ENCODE measurements around the gene RPS6KA3.

RPS6KA3 gene

DNA sequence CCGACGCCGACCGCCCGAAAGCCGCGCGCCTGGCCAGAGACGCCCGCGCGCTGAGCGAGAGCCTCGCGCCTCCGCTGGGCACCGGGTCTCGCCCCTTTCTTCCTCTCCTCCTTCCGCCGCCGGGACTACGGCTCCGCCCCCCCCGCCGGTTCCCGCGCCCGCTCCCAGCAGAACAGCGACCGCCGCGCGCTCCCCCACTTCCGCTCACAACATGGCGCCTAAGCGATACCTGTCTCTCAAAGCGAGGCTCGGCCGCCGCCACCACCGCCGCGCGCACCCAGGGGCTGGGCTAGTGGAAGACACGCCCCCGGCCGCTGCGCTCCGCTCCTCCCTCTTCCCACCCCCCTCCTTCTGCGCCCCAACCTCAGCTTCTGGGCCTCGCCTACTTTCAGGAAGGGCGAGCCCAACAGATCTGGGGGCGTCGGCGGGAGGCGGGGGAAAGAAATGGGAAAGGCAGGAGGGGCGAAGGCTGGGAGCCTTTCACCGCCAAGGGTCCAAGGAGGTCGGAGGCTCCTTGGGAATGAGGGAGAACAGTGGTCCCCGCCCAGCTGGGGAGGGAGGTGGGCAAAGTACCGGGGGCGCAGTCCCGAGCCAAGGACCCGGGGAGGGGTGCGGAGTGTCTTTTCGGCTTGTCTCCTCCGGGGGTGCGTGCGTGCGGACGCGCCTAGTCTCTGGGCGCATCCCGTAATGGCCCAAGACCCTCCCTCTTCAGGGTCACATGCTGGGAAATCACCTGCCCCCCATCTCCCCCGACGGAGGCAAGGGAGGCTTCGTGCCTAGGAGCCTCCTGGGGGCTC lies at the start of gene RPS6KA3:
TSS of gene RPS6KA3 (minus strand) at position 100 of the 797 bp plus-strand sequence. CDS start 277 bp downstream, outside the sequence.
- peak; percentile 74 to 85 for DNase-seq

DNA sequence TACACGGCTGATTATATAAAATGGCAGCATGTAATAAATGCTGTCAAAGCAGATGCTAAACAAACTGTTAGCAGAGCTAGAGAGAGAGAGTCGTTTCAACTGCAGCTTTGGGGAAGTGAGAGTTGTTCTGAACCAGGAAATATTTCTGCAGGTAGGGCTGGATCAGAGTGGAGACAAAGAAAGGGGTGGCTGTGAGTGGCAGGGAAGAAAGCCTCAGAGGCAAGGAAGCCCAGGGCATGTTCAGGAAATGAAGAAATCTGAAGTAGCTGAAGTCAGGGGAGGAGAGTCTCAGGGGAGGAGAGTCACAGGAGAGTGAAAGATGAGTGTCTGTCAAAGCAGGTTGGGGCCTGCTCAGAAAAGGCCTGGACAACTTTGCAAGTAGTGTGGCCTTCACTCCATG lies 48.4 kb upstream of the RPS6KA3 start:
- DNase-seq, result no peak

DNA sequence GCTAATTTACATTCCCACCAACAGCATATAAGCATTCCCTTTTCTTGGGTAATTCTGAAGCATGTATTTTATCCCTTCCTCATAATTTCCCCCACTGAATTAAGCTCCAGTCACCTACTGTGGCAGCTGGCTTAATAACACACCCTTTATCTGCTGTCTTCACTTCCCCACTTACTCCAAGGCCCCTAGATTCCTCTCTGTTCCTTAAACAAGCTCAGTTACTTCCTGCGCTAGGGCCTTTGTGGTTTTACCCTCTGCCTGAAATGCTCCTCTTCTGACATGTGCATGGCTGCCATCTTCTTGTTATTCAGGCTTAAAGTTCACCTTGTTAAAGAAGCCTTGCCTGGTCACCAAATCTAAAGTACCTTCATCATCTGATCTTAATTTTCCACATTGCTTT lies 47.2 kb upstream of the RPS6KA3 start:
- DNase-seq, result no peak

DNA sequence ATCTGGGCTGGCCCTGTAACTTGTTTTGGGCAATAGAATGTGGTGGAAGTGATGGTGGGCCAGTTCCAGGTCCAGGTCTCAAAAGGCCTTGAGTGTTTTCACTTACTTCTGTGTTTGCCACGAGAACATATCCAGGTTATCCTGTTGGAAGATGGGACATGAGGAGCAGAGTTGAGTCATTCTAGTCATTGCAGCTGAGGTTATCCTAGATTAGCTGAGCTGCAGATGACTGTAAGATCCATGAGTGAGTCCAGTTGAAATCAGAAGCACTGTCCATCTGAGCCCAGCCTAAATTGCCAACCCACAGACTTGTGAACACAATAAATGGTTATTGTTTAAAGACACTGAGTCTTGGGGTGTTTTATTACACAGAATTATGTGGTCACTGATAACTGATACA lies 45.3 kb upstream of the RPS6KA3 start:
- DNase-seq, result no peak

DNA sequence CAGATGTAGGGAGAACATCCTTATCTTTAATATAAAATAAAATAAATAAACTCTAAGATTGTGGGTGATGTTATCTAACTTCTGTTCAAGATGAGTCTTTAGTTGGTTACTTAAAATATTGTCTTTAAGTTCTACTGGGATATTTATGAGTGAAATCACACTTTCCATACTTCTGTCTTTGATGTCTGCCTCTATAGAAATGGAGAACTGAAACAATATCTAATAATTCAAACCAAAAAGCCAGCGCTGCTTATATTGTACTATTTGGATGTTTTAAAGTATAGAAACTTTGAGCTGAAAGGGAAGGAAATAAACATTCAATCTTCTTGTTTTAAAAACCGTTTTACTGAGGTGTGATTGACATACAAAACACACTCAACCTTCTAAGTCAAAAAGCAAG lies 44.8 kb upstream of the RPS6KA3 start:
- no peak for DNase-seq

DNA sequence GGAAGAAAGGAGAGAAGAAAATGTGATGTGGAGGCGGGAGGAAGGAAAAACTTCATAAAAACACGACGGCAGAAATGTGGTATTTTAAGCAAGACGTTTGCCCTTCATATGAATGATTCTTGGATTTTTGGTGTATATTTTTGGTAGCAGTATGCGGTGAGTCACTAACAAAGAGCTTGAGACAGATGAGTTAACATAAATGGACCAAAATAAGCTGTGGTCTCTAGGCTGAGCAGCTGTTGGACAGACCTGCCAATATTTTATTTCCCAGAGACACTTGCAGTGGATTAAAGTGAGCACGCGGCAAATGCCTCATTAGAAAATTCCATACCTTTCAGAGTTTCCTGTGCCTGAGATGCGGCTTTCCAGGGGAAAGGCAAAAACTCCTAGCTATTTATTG lies 43.1 kb upstream of the RPS6KA3 start:
- no peak for DNase-seq

DNA sequence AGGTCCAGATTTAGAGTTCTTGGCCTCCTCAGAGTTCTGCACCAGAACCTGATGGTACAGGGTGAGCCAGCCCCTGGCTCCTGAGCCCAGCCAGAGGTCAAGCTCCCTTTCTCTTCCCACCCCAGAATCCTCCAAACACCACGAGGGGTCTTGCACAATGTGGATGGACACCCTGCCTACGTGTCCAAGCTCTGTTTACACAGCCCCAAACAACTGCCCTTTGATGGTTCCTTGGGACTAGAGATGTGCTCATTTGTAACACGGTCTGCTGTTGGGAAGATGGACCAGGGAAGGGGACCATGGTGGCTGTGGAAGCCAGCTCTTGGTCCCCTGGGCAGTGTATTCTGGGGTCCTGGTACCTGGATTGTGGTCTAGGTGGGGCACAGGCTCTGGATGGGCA lies 40.0 kb upstream of the RPS6KA3 start:
- DNase-seq, result no peak

DNA sequence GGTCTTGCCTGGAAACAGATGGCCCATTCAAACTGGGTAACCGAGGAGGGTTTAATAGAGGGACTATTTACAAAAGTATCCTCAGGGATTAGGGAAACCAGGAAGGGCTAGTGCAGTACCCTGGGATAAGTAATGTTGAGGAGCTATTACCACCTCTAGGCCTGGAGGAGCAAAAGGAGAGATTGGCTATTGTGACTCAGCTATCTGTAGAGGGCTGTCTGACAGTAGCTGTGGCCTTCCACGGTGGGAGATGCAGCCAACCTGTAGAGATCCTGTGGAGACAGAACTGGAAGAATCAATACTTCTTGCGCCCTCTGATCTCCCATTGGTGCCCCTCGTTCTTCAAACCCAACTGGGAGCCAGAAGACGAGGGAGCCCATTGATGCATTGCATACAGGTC lies 34.1 kb upstream of the RPS6KA3 start:
- DNase-seq, result no peak

DNA sequence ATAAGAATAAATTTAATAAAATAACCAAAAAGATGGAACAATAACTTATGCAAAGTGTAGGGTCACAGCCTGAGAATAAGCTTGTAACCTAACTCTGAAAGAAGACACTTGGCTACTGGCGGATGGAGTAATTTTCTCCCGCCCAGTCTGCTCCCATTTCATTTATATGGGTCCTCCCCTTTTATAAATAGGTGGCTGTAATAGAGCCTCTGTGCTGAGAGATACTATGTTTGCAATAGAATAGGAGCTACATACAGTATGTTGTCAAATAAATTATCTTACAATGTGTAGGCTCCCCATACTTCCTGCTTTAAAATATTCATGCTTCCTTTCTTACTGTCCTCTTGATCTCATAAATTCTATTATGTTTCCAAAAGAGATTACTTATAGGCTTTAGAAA lies 28.2 kb upstream of the RPS6KA3 start:
- no peak for DNase-seq

DNA sequence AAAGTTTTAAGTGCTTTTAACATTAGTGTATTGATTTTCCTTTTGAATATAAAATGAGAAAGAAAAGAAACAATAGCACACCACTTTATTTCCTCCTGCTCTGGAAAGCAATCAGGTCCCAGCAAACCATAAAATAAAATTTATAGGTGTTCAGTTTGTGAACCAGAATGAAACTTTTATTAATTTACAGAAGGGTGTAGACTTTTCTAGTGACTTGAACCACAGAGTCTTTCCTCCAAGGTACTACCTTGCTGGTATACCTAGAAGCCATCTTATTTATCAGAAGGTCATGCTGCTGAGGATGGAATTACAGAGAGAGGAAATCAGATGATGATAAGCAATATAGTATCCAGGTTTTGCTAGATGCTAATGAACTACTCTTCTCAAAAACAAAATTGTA lies 27.6 kb upstream of the RPS6KA3 start:
- no peak for DNase-seq

DNA sequence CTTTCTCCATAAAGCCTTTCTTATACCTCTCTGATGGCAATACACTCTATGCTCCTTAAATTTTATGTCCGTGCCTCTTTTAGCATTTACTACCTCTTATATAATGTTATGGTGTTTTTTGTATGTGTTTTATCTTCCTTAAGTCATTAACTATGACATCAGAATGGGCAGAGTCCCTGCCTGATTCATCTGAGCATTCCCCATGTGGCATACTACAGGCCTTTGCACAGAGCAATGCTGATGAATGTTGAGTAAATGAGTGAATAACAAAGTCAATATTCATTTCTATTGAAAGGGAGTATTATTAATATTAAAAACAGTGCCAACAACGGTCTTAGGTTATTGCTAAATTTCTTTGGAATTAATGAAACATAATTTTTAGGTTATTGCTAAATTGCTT lies 18.8 kb upstream of the RPS6KA3 start:
- no peak for DNase-seq

DNA sequence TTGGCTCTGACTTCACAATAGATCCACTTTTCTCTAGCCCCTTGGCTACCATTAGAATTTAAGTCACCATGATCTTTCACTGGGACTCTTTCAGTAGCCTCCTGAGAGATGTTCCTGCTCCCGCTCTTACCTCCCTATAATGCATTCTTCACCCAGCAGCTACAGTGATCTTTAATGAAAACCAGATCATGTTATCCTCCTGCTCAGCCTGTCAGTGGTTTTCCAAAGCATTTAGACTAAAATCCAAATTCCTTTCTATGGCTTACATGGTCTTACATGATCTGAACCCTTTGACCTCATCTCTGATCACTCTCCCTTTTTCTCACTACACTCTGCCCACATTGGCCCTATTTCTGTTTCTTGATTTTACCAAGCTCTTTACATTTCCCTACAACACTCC lies 18.3 kb upstream of the RPS6KA3 start:
- DNase-seq, result no peak

DNA sequence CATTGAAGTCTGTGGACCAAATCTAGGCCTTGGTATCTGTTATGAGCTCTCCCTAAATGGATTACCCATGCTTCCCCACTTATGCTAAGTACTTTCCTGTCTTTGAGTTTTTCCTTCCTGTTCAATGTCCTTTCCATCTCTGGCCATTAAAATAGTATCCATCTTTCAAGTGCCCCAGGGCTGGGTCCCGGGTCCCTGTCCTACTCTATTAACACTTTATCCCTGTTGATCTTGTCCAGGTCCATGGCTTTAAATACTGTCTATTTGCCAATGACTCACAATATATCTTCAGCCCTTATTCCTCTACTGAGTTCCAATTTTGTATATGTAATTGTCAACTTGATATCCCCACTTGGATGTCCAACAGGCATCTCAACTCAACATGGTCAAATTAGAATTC lies 17.7 kb upstream of the RPS6KA3 start:
- no peak for DNase-seq

DNA sequence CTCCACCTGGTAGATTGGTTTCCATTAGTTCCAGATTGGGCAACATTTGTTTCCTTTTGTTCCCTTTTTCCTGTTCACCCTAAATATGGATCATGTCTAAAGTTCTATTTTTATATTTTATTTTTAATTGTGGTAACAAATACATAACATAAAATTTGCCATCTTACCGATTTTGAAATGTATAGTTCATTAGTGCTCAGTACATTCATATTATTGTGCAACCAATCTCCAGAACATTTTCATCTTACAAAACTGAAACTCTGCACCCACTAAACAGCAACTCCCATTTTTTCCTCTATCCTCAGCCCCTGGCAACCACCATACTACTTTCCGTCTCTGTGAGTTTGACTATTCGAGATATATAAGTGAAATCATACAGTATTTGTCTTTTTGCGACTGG lies 14.2 kb upstream of the RPS6KA3 start:
- DNase-seq, result no peak

DNA sequence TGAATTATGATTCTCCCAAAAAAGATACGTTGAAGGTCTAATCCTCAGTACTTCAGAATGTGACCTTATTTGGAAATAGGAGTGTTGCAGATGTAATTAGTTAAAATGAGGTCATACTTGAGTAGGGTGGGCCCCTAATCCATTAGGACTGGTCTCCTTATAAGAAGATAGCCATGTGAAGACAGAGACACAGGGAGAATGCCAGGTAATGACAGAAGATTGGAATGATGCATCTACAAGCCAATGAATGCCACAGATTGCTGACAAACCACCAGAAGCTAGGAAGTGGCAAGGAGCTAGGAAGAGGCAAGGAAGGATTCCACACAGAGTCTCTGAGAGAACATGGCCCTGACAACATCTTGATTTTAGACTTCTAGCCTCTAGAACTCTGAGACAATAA lies 7.4 kb upstream of the RPS6KA3 start:
- DNase-seq, result no peak

DNA sequence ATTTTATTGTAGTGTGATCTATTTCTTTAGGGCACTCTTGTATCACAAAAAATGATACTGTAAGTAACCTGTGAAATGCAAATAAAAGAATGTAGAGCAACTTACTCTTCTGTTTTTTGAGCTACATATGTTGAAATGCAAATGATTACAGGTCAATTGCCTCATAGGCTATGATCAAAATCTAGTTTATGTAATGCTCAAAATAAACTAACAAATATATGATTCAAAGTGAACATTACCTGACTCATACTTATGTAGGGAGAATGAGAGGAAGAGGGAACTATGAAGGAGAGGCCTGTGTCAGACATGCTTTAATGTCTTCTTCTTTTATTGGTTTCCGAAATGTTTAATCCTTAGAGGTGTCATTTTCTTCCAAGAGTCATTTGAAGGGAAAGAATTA lies 5.0 kb upstream of the RPS6KA3 start:
- no peak for DNase-seq

DNA sequence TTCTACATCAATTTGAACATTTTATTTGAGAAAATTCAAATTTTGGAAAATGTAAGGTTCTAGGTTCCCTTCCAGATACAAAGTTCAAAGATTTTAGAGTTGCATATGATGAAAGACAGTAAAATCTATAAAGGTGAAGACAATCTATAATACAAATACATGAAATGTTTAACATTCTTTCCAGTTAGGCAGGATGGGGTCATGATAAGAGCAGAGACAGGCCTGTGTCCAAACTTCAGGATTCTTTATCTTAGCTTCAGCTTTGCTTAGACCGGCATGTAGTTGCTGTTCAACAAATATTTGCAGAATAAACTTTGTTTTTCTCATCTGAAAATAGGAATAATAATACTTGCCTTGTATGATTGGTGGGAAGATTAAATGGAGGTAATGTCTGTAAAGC lies 4.5 kb upstream of the RPS6KA3 start:
- no peak for DNase-seq

DNA sequence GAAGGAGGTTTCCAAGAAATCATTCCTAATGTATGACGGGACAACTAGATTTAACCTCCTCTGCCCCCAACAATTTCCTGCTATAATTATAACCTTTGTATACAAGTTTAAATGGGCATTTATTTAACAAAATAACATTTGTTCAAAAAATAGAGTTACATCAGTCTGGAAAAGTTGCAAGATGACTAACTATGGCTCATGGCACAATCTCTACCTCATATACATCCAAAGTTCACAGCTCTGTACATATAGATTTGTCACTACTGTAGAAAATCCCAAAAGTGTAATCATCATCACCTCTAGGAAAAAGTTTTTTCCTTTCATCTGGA lies 3.8 kb upstream of the RPS6KA3 start:
- no peak for DNase-seq

DNA sequence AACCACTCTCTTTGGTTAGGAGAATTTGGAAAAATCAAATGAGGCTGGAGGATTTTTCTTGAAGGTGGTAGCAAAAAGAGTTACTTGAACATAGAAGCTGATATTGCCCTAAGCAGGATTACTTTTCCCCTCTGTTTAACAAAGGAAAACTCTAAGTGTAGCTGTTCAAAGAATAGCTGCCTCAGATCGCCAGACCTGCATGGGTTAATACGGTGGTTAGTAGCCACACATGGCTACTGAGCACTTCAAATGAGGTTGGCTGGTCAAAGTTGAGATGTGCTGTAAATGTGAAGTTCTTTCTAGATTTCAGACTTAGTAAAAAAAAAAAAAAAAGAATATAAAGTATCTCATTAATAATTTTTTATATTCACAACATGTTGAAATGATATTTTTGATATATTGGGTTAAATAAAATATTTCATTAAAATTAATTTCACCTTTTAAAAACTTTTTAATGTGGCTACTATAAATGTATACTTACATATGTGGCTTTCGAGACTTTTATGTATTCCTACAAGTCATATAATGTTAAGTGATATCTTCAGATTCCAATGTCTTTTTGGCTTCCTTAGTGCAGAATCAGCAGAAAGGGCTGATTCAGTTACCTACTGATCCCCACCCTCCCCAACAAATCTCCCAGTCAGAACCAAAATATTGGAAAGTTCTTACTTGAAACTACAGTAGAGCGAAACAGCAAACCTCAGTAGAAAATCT lies 3.3 kb upstream of the RPS6KA3 start:
- DNase-seq, result no peak

DNA sequence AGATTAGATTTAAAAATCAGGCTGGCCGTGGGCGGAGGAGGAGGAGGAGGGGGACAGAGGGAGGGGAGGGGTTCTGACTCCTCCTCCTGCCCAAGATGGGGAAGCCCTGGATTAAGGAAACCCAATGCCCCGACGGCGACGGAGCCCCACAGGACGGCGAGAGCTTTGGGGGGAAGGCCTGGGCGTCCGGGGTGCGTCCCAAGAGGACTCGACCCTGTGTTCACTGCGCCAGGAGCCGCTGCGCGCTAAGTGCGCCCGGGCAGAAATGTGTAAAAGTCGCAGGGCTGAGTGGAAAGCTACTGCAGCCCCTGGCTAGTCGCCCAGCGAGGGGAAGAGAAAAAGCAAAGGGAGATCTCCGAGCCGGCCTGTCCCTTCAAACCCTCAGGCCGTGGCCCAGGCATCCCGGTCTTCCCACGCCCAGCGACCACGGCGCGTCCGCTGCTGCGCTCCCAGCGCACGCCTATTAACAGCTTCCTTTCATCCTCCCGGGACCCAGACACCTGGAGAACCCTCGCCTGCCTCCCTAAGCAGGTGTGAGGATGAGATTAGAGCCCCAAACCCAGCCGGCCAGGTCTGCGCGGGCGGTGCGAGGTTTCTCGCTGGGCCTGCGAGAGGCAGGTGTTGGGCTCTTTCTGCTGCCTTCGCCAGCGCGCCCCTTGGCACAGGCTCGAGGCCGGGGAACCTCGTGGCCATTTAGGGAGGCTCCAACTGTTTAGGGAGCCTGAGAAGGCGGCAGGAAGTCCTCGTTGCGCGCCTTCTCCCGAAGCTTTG lies 1.4 kb upstream of the RPS6KA3 start:
- no peak for DNase-seq

DNA sequence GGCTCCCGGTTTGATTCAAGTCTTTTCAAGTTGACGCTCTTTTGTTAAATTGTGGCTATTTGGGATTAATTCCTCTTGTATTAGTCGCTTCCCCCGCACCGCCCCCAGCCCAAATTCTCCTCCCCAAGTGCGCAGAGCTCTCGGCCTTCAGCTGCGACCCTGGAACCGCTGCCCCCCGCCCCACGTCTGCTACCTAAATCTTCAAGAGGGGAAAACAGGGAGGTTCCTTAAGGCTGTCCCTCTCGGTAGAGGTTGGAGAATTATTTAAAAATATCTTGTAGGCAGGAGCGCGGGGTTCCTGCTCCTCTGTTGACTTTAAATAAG lies 860 bp upstream of the RPS6KA3 start:
- DNase-seq, result no peak

DNA sequence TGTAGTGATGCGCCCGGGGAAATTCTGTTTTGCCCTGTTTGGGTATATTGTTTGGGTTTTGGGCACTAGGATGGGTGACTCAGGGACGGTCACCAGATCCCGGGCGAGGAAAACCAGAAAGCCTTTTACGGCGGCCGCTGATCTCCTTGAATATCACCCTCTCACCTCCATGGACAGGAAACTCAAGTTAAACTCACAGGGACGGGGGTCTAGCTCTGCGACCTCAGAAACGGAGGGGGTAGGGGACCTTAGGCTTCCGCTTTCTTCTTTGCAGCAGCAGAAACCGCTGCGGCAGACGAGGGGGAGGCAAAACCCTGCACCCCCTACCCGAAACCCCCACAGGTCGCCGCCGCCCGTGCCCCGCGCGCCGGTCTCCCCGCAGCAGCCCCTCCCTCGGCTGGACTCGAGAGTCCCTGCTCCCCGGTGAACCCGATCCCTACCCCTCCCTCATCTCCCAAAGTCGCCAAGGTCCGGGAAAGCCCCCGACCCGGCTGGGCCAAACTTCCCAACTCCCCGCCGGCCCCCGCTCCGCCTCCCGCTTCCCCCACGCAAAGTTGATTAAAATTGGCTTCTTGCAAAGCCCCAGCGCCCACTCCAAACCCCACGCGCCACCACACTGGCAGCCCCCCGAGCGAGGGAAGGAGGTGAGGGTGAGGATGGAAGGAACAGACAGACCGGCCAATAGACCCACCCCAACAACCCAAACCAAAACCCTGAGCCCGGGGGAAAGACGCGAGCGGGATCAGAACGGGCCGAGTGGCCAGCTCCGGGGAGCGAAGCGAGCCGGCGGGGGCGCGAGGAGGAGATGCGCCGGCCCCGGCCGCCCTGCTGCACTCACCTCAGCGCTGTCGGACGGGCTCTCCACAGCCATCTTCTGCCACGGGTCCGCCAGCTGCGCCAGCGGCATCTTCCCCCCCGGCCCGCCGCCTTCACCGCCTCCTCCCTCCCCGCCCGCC lies 705 bp downstream of the RPS6KA3 start:
- no peak for DNase-seq

DNA sequence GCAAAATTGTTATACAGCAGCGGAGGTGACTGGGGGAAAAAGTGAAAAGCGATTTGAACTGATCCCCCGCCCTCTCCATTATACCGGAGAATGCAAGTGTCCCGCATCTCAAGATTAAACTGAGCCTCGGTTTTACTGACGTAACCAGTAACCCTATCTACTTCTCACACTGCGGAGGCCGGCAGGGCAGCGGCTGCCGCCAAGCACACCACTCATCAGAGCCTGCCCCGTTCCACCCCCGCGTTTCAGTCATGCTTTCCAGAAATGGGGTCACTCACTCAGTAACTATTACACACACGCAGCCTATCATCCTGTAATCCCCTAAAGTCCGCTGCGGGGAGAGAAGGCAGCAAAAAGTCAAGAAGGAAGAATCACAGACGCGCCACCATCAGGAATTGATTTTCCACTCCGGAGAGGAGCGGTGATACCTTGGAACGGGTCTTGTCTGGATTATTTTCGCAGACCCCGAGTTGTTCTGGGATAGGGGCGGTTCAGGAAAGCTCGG lies 1.4 kb downstream of the RPS6KA3 start:
- DNase-seq, result peak; percentile 48 to 53
